ENCODE measurements around the gene MED22.

The MED22 gene

DNA sequence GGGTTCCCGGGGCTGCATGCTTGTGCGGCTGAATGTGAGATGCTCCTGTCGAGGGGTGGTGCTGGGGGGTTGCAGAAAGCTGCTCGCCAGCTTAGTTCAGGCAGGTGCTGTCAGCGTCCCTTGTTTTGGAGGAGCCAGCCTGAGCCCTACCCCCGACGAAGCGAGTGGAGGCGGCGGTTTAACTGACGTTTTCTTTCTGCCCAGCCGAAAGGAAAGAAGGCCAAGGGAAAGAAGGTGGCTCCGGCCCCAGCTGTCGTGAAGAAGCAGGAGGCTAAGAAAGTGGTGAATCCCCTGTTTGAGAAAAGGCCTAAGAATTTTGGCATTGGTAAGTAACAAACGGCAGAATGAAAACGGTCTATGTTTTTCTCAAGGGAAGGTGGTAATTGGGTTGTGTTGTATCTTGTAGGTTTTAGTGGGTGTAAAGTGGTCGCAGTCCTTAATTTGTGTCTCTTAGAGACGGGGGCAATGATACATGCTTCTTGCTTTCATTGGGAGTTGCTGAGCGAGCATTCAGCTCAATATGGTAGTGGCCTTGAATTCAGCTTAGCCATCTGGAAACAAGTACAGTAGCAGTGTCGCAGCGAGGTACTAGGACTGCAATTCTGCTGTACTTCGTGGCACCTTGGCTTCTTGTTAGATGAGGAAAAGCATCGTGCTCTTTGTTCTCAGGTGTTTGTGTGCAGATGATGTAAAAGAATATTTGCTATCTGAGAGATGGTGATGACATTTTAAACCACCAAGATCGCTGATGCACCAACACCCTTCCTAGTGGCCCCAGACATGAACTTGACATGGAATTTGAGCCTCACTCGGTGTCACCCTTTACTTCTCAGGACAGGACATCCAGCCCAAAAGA, 1.0 kb upstream of the MED22 start:
- Histone ChIP-seq H3K14ac (ENCODE audit: low read length in 2 of 2) (peak overlapping the region in 1 of 2 experiments; percentile 82), H3K27ac (ENCODE audit: low read length, poor library complexity, severe bottlenecking) (peak overlapping the region; percentile 80), H3K9ac (ENCODE audit: low read length) (peak overlapping the region; percentile 100), H2BK12ac (ENCODE audit: low read length in 2 of 2) (no peak overlapping the region), H4K8ac (ENCODE audit: low read length) (peak overlapping the region; percentile 64), H3K4me3 (ENCODE audit: insufficient read depth in 1 of 2, low read depth in 1 of 2, low read length in 2 of 2) (peak overlapping the region; percentile 75 to 99), H3K79me1 (replicated peaks; ENCODE audit: low read length, poor library complexity, severe bottlenecking) (peaks cover 28% of the 10 kb centered on the region), H3K18ac (ENCODE audit: low read depth in 1 of 2, low read length in 2 of 2) (peak overlapping the region; percentile 62 to 91), H2AFZ (ENCODE audit: low read depth, low read length) (no peak overlapping the region), H3K4me1 (ENCODE audit: control insufficient read depth, insufficient read depth, low read depth, low read length) (peaks cover 19% of the 10 kb centered on the region), H3K9me3 (ENCODE audit: control insufficient read depth, low read length) (no peaks in the 10 kb centered on the region), H3K27me3 (ENCODE audit: control insufficient read depth in 1 of 2, insufficient read depth in 1 of 2, low read length in 2 of 2) (no peaks in the 10 kb centered on the region), H2BK15ac (ENCODE audit: low read depth, poor library complexity, severe bottlenecking) (no peak overlapping the region), H3K4ac (ENCODE audit: low read depth in 1 of 2, low read length in 2 of 2) (peak overlapping the region; percentile 42 to 69), H3K23ac (ENCODE audit: low read length in 2 of 2) (peak overlapping the region in 1 of 2 experiments; percentile 90), H2BK5ac (ENCODE audit: low read depth, low read length, poor library complexity, severe bottlenecking) (no peak overlapping the region), H3K36me3 (ENCODE audit: control insufficient read depth in 1 of 2, insufficient read depth in 2 of 2, low read depth in 1 of 2, low read length in 2 of 2) (peaks cover 69 to 74% of the 10 kb centered on the region in 2 experiments), H2BK120ac (ENCODE audit: low read depth, low read length) (no peak overlapping the region), H3K4me2 (ENCODE audit: low read length, poor library complexity, severe bottlenecking) (peak overlapping the region; percentile 74), H4K91ac (ENCODE audit: low read length) (peak overlapping the region; percentile 47), H2AK5ac (ENCODE audit: low read length, severe bottlenecking) (peak overlapping the region; percentile 7)
- no peak for DNase-seq
- 19% methylated on average over 25 of the region's 25 CpGs for WGBS

DNA sequence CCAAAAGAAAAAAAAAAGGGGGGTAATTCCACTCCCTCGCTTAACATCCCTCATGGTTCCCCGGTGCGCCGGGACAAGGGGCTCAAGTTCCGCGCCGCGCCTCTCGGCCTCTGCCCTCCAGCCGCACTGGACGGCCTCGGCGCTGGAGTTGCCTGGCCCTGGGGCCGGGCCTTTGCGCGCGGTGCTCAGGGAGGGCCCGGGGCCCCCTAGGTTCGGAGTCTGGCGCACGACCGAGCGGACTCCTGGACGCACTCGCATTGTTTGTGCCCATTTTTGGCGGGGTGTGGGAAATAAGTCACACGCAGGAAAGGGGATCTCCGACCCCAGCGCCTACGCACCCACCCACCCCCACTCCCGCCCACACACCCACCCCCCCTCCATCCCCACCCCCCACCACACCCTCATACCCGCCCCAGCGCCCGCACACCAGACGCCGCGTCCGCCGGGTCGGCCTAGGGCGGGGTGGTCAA, 381 bp downstream of the MED22 start:
- Histone ChIP-seq H3K4me1 (ENCODE audit: control insufficient read depth, insufficient read depth, low read depth, low read length) (peaks cover 21% of the 10 kb centered on the region), H3K18ac (ENCODE audit: low read depth in 1 of 2, low read length in 2 of 2) (peak overlapping the region in 1 of 2 experiments; percentile 90), H3K9ac (ENCODE audit: low read length) (peak overlapping the region; percentile 100), H3K23ac (ENCODE audit: low read length in 2 of 2) (peak overlapping the region in 1 of 2 experiments; percentile 63), H2BK5ac (ENCODE audit: low read depth, low read length, poor library complexity, severe bottlenecking) (no peak overlapping the region), H3K9me3 (ENCODE audit: control insufficient read depth, low read length) (no peaks in the 10 kb centered on the region), H2BK12ac (ENCODE audit: low read length in 2 of 2) (no peak overlapping the region), H3K36me3 (ENCODE audit: control insufficient read depth in 1 of 2, insufficient read depth in 2 of 2, low read depth in 1 of 2, low read length in 2 of 2) (peaks cover 70 to 74% of the 10 kb centered on the region in 2 experiments), H2AK5ac (ENCODE audit: low read length, severe bottlenecking) (no peak overlapping the region), H3K27me3 (ENCODE audit: control insufficient read depth in 1 of 2, insufficient read depth in 1 of 2, low read length in 2 of 2) (no peaks in the 10 kb centered on the region), H2BK15ac (ENCODE audit: low read depth, poor library complexity, severe bottlenecking) (no peak overlapping the region), H3K4ac (ENCODE audit: low read depth in 1 of 2, low read length in 2 of 2) (peak overlapping the region in 1 of 2 experiments; percentile 71), H2BK120ac (ENCODE audit: low read depth, low read length) (peak overlapping the region; percentile 65), H3K27ac (ENCODE audit: low read length, poor library complexity, severe bottlenecking) (peak overlapping the region; percentile 30), H4K8ac (ENCODE audit: low read length) (peak overlapping the region; percentile 50), H3K4me3 (ENCODE audit: insufficient read depth in 1 of 2, low read depth in 1 of 2, low read length in 2 of 2) (peak overlapping the region; percentile 80 to 99), H3K4me2 (ENCODE audit: low read length, poor library complexity, severe bottlenecking) (peak overlapping the region; percentile 77), H3K79me1 (replicated peaks; ENCODE audit: low read length, poor library complexity, severe bottlenecking) (peaks cover 36% of the 10 kb centered on the region), H2AFZ (ENCODE audit: low read depth, low read length) (peak overlapping the region; percentile 60), H3K14ac (ENCODE audit: low read length in 2 of 2) (peak overlapping the region in 1 of 2 experiments; percentile 93), H4K91ac (ENCODE audit: low read length) (no peak overlapping the region)
- peak; percentile 51 for DNase-seq
- WGBS: under 1% methylated on average over 27 of the region's 41 CpGs

DNA sequence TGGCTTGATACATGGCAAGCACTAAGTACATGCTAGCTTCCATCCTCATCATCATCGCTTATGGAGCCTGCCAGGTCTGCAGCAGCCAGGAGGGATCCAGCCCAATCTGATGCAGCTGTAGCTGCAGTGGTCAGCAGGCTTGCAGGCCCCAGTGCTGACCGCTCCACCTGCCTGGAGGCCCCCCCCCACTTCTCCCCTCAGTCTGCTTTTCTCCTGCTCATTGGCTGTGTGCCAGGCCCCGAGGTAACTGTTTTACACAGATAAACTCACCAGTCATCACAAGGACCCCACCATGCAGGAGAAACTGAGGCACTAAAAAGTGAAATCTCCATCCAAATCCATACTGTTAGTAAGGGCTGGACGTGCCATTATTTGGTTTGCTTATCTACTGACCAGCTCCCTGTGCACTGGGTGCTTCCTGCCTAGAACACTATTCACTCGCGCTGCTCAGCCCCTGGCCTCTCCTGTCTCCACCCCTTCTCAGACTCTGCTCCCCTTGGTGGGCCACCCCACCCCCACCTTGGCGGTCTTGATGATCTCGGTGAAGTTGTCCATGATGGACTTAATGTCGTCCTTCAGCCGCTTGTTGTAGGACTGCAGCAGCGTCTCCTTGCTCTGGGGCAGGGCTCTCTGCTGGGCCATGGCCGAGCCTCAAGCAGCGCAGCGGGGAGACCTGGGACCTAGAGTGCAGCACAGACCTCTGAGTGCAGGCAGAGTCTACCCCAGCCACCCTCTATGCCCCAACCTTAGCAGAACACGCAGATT, 1.7 kb downstream of the MED22 start:
- no peak overlapping the region for H2BK15ac ChIP-seq (ENCODE audit: low read depth, poor library complexity, severe bottlenecking)
- H3K79me1 ChIP-seq (replicated peaks; ENCODE audit: low read length, poor library complexity, severe bottlenecking): peaks cover 41% of the 10 kb centered on the region
- no peak overlapping the region for H2AFZ ChIP-seq (ENCODE audit: low read depth, low read length)
- DNase-seq: no peak
- H2AK5ac ChIP-seq (ENCODE audit: low read length, severe bottlenecking): no peak overlapping the region
- H3K36me3 ChIP-seq (ENCODE audit: control insufficient read depth in 1 of 2, insufficient read depth in 2 of 2, low read depth in 1 of 2, low read length in 2 of 2): peaks cover 70 to 74% of the 10 kb centered on the region in 2 experiments
- H3K9ac ChIP-seq (ENCODE audit: low read length): peak overlapping the region; percentile 100
- peak overlapping the region in 1 of 2 experiments; percentile 37 for H3K18ac ChIP-seq (ENCODE audit: low read depth in 1 of 2, low read length in 2 of 2)
- no peak overlapping the region for H4K91ac ChIP-seq (ENCODE audit: low read length)
- H3K14ac ChIP-seq (ENCODE audit: low read length in 2 of 2): peak overlapping the region in 1 of 2 experiments; percentile 12
- 82% methylated on average over 15 of the region's 15 CpGs for WGBS
- peaks cover 25% of the 10 kb centered on the region for H3K4me1 ChIP-seq (ENCODE audit: control insufficient read depth, insufficient read depth, low read depth, low read length)
- peak overlapping the region; percentile 19 for H3K27ac ChIP-seq (ENCODE audit: low read length, poor library complexity, severe bottlenecking)
- no peak overlapping the region for H2BK12ac ChIP-seq (ENCODE audit: low read length in 2 of 2)
- no peak overlapping the region for H4K8ac ChIP-seq (ENCODE audit: low read length)
- no peak overlapping the region for H3K4ac ChIP-seq (ENCODE audit: low read depth in 1 of 2, low read length in 2 of 2)
- no peaks in the 10 kb centered on the region for H3K9me3 ChIP-seq (ENCODE audit: control insufficient read depth, low read length)
- no peak overlapping the region for H2BK120ac ChIP-seq (ENCODE audit: low read depth, low read length)
- no peak overlapping the region for H2BK5ac ChIP-seq (ENCODE audit: low read depth, low read length, poor library complexity, severe bottlenecking)
- H3K4me2 ChIP-seq (ENCODE audit: low read length, poor library complexity, severe bottlenecking): peak overlapping the region; percentile 67
- H3K27me3 ChIP-seq (ENCODE audit: control insufficient read depth in 1 of 2, insufficient read depth in 1 of 2, low read length in 2 of 2): no peaks in the 10 kb centered on the region
- no peak overlapping the region for H3K23ac ChIP-seq (ENCODE audit: low read length in 2 of 2)
- H3K4me3 ChIP-seq (ENCODE audit: insufficient read depth in 1 of 2, low read depth in 1 of 2, low read length in 2 of 2): peak overlapping the region; percentile 35 to 99

DNA sequence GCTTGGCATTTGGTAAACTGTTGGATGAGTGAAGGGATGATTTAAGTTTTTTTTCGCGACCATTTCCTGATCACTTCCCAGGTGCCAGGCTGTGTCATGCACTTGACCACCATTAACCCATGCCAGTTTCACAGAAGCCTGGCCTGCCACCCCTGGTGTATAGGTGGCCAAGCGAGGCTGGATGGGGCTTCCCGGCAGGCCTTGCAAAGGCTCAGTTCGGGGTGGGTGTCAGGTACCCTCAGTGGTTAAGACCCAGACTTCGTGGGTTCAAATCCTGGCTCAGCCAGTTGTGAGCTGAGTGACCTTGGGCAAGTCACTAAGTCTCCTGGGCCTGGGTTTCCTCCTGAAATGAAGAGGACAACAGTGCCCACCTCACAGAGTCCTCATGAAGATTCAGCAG, 2.3 kb downstream of the MED22 start:
- Histone ChIP-seq H2AFZ (ENCODE audit: low read depth, low read length) (no peak overlapping the region), H3K27ac (ENCODE audit: low read length, poor library complexity, severe bottlenecking) (no peak overlapping the region)
- WGBS: 97% methylated on average over 6 of the region's 6 CpGs

More for the DNA sequence above, 2.3 kb downstream of the MED22 start:
- no peak for DNase-seq
- Histone ChIP-seq H3K4me2 (ENCODE audit: low read length, poor library complexity, severe bottlenecking) (no peak overlapping the region), H2BK5ac (ENCODE audit: low read depth, low read length, poor library complexity, severe bottlenecking) (no peak overlapping the region), H3K4me1 (ENCODE audit: control insufficient read depth, insufficient read depth, low read depth, low read length) (peaks cover 25% of the 10 kb centered on the region), H3K14ac (ENCODE audit: low read length in 2 of 2) (no peak overlapping the region), H3K4me3 (ENCODE audit: insufficient read depth in 1 of 2, low read depth in 1 of 2, low read length in 2 of 2) (no peak overlapping the region), H3K9ac (ENCODE audit: low read length) (peak overlapping the region; percentile 100), H3K27me3 (ENCODE audit: control insufficient read depth in 1 of 2, insufficient read depth in 1 of 2, low read length in 2 of 2) (no peaks in the 10 kb centered on the region), H3K18ac (ENCODE audit: low read depth in 1 of 2, low read length in 2 of 2) (no peak overlapping the region), H2BK12ac (ENCODE audit: low read length in 2 of 2) (no peak overlapping the region), H2AK5ac (ENCODE audit: low read length, severe bottlenecking) (no peak overlapping the region), H4K8ac (ENCODE audit: low read length) (no peak overlapping the region), H2BK120ac (ENCODE audit: low read depth, low read length) (no peak overlapping the region), H3K4ac (ENCODE audit: low read depth in 1 of 2, low read length in 2 of 2) (no peak overlapping the region), H3K36me3 (ENCODE audit: control insufficient read depth in 1 of 2, insufficient read depth in 2 of 2, low read depth in 1 of 2, low read length in 2 of 2) (peaks cover 74% of the 10 kb centered on the region in 2 experiments), H4K91ac (ENCODE audit: low read length) (no peak overlapping the region), H3K23ac (ENCODE audit: low read length in 2 of 2) (no peak overlapping the region), H3K79me1 (replicated peaks; ENCODE audit: low read length, poor library complexity, severe bottlenecking) (peaks cover 41% of the 10 kb centered on the region), H3K9me3 (ENCODE audit: control insufficient read depth, low read length) (no peaks in the 10 kb centered on the region), H2BK15ac (ENCODE audit: low read depth, poor library complexity, severe bottlenecking) (no peak overlapping the region)

All from mesenchymal stem cell (in vitro differentiated cells and primary cell).